HepG2 (cell line): ENCODE measurements around the gene TCEA3. TPM values are rescaled to one million over a fixed set of nuclear protein-coding genes. Genes with fewer than 3 reads are reported as not detected.

ENCODE experiments used
- EED ChIP-seq: sonication (generic); formaldehyde crosslinking; IDR thresholded peaks from 2 replicates; pipeline ENCODE4 v1.5.0; 2020; ENCODE audit warnings: mild to moderate bottlenecking, missing genetic modification reagents
- KLF12 ChIP-seq: sonication (generic); formaldehyde crosslinking; IDR thresholded peaks from 2 replicates; pipeline ENCODE4 v1.4.0; 2020; ENCODE audit warnings: missing genetic modification reagents, borderline replicate concordance
- NFKB2 ChIP-seq: sonication (generic); formaldehyde crosslinking; IDR thresholded peaks from 2 replicates; pipeline ENCODE4 v1.4.0; 2020; ENCODE audit warnings: missing genetic modification reagents, borderline replicate concordance
- NFYC ChIP-seq: IDR thresholded peaks from 2 replicates; pipeline ENCODE4 v1.6.1; 2016; ENCODE audit warnings: missing genetic modification reagents, missing compliant biosample characterization
- ONECUT2 ChIP-seq: sonication (generic); formaldehyde crosslinking; IDR thresholded peaks from 2 replicates; pipeline ENCODE4 v1.4.0; 2020; ENCODE audit warnings: missing genetic modification reagents
- TCF7L2 ChIP-seq: IDR thresholded peaks from 2 replicates; pipeline ENCODE4 v1.6.1; 2011; ENCODE audit warnings: mild to moderate bottlenecking, low read depth, low read length, moderate library complexity
- ZFP36L1 ChIP-seq: sonication (generic); formaldehyde crosslinking; IDR thresholded peaks from 2 replicates; pipeline ENCODE4 v1.8.0; 2022; ENCODE audit warnings: mild to moderate bottlenecking, missing genetic modification reagents, moderate library complexity
- ZMAT3 ChIP-seq: sonication (generic); formaldehyde crosslinking; conservative IDR thresholded peaks from 2 replicates; pipeline ENCODE4 v1.7.0; 2021; ENCODE audit warnings: missing genetic modification reagents
- ZNF17 ChIP-seq: sonication (generic); formaldehyde crosslinking; IDR thresholded peaks from 2 replicates; pipeline ENCODE4 v1.5.0; 2020; ENCODE audit warnings: mild to moderate bottlenecking, missing genetic modification reagents
- ZNF34 ChIP-seq: sonication (generic); formaldehyde crosslinking; IDR thresholded peaks from 2 replicates; pipeline ENCODE4 v1.4.0; 2020; ENCODE audit warnings: mild to moderate bottlenecking, missing genetic modification reagents, borderline replicate concordance
- polyA plus RNA-seq, 8 experiments: library from polyadenylated mRNA; depleted of rRNA in 3 of 8; stranded (reverse) in 7 of 8; unstranded in 1 of 8; fragments of >200 nt; fragmentation: Illumina TruSeq in 4 of 8; extraction: Trizol in 4 of 8; gene quantifications; 2 replicates each; pipeline versions ENCODE4 v1.2.1 to v1.2.3, GENCODE V29; 2011 to 2016; ENCODE audit warnings: low read depth in 4 of 8, missing spikeins in 1 of 8, mixed read lengths in 1 of 8; ENCODE audit not compliant: insufficient read depth in 1 of 8
- total RNA-seq, 5 experiments: library from RNA; depleted of rRNA; stranded (reverse); fragments of >200 nt; fragmentation: Illumina TruSeq; extraction: Trizol; gene quantifications; 2 replicates each; pipeline ENCODE4 v1.2.3, GENCODE V29; 2016; ENCODE audit warnings: low read depth in 1 of 5
- TF ChIP-seq, protein P1 (sequence below): sonication (generic); formaldehyde crosslinking; IDR thresholded peaks from one replicate; pipeline ENCODE4 v1.5.1; 2020; ENCODE audit warnings: mild to moderate bottlenecking, missing genetic modification reagents; ENCODE audit errors: not compliant biosample characterization
- TF ChIP-seq, protein P2 (sequence below): sonication (generic); formaldehyde crosslinking; IDR thresholded peaks from 2 replicates; pipeline ENCODE4 v1.4.0; 2020; ENCODE audit warnings: missing genetic modification reagents, borderline replicate concordance

The TCEA3 gene
- total and polyA plus RNA-seq, 2 of the 13 experiments (the other 11 are each of a cell fraction or from before 2014, with no cell fraction given) = 55.5 to 84.6 TPM

DNA sequence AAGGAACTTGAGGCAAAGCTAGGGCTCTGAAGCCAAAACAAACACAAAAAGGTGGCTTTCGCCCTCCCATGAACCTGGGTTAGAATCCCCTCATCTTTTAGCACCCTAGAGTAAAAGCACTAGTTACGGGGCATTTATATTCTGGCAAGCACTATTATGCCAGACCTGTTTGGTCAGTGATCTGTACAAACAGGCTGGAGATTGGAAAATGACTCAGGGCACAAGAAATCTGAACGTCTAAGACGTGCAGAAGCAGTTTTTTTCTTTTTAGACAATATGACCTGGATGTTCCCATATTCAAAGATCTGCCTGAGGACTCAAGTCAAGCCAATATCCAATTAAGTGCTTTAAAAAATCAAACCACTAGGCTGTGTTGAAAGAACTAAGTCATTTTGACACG is 58.0 kb downstream of the TCEA3 start (continued):
- TF ChIP-seq, protein P1, sequence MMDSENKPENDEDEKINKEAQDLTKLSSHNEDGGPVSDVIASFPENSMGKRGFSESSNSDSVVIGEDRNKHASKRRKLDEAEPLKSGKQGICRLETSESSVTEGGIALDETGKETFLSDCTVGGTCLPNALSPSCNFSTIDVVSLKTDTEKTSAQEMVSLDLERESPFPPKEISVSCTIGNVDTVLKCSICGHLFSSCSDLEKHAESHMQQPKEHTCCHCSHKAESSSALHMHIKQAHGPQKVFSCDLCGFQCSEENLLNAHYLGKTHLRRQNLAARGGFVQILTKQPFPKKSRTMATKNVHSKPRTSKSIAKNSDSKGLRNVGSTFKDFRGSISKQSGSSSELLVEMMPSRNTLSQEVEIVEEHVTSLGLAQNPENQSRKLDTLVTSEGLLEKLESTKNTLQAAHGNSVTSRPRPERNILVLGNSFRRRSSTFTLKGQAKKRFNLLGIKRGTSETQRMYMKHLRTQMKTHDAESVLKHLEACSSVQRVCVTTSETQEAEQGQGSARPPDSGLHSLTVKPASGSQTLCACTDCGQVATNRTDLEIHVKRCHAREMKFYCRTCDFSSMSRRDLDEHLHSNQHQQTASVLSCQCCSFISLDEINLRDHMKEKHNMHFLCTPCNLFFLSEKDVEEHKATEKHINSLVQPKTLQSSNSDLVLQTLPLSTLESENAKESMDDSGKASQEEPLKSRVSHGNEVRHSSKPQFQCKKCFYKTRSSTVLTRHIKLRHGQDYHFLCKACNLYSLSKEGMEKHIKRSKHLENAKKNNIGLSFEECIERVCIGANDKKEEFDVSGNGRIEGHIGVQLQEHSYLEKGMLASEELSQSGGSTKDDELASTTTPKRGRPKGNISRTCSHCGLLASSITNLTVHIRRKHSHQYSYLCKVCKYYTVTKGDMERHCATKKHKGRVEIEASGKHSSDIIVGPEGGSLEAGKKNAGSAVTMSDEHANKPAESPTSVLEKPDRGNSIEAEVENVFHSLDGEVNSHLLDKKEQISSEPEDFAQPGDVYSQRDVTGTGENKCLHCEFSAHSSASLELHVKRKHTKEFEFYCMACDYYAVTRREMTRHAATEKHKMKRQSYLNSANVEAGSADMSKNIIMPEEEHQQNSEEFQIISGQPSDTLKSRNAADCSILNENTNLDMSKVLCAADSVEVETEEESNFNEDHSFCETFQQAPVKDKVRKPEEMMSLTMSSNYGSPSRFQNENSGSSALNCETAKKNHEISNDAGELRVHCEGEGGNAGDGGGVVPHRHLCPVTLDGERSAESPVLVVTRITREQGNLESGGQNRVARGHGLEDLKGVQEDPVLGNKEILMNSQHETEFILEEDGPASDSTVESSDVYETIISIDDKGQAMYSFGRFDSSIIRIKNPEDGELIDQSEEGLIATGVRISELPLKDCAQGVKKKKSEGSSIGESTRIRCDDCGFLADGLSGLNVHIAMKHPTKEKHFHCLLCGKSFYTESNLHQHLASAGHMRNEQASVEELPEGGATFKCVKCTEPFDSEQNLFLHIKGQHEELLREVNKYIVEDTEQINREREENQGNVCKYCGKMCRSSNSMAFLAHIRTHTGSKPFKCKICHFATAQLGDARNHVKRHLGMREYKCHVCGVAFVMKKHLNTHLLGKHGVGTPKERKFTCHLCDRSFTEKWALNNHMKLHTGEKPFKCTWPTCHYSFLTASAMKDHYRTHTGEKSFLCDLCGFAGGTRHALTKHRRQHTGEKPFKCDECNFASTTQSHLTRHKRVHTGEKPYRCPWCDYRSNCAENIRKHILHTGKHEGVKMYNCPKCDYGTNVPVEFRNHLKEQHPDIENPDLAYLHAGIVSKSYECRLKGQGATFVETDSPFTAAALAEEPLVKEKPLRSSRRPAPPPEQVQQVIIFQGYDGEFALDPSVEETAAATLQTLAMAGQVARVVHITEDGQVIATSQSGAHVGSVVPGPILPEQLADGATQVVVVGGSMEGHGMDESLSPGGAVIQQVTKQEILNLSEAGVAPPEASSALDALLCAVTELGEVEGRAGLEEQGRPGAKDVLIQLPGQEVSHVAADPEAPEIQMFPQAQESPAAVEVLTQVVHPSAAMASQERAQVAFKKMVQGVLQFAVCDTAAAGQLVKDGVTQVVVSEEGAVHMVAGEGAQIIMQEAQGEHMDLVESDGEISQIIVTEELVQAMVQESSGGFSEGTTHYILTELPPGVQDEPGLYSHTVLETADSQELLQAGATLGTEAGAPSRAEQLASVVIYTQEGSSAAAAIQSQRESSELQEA (CRISPR knock-in tag) = no peak
- TF ChIP-seq ZFP36L1 (no peak), ONECUT2 (CRISPR knock-in tag) (no peak), EED (no peak), NFYC (CRISPR knock-in tag) (no peak), ZNF34 (no peak), NFKB2 (CRISPR knock-in tag) (no peak), KLF12 (CRISPR knock-in tag) (no peak), TCF7L2 (no peak), ZMAT3 (CRISPR knock-in tag) (no peak), ZNF17 (CRISPR knock-in tag) (no peak)
- TF ChIP-seq, protein P2, sequence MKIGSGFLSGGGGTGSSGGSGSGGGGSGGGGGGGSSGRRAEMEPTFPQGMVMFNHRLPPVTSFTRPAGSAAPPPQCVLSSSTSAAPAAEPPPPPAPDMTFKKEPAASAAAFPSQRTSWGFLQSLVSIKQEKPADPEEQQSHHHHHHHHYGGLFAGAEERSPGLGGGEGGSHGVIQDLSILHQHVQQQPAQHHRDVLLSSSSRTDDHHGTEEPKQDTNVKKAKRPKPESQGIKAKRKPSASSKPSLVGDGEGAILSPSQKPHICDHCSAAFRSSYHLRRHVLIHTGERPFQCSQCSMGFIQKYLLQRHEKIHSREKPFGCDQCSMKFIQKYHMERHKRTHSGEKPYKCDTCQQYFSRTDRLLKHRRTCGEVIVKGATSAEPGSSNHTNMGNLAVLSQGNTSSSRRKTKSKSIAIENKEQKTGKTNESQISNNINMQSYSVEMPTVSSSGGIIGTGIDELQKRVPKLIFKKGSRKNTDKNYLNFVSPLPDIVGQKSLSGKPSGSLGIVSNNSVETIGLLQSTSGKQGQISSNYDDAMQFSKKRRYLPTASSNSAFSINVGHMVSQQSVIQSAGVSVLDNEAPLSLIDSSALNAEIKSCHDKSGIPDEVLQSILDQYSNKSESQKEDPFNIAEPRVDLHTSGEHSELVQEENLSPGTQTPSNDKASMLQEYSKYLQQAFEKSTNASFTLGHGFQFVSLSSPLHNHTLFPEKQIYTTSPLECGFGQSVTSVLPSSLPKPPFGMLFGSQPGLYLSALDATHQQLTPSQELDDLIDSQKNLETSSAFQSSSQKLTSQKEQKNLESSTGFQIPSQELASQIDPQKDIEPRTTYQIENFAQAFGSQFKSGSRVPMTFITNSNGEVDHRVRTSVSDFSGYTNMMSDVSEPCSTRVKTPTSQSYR = no peak
- TF ChIP-seq, all 625 proteins: peak for 0
